HL-60 (cell line): Measurements from ENCODE around the gene ST7.

Experiments used
- CTCF ChIP-seq: IDR thresholded peaks from one replicate; pipeline ENCODE4 v1.5.1; 2011; ENCODE audit warnings: low read length, control low read depth, inconsistent platforms; ENCODE audit not compliant: insufficient read depth
- GABPA ChIP-seq: IDR thresholded peaks from 2 replicates; pipeline ENCODE4 v1.6.1; 2012; ENCODE audit warnings: low read depth
- POLR2AphosphoS5 ChIP-seq: IDR thresholded peaks from 2 replicates; pipeline ENCODE4 v1.6.1; 2012; ENCODE audit warnings: low read depth
- REST ChIP-seq: IDR thresholded peaks from 2 replicates; pipeline ENCODE4 v1.6.1; 2012; ENCODE audit warnings: low read depth; ENCODE audit not compliant: insufficient replicate concordance

- no peak for TF ChIP-seq CTCF
- TF ChIP-seq POLR2AphosphoS5: no peak
- TF ChIP-seq REST: no peak
- no peak for TF ChIP-seq GABPA
These were observed 266.2 kb downstream of the ST7 start for GRCh38 chr7:117219485-117219884.
